ENCODE results near the gene CHCHD6.

Gene CHCHD6

GRCh38 chr3:126733061-126733430 lies 29.0 kb downstream of the CHCHD6 start:
- TF ChIP-seq POLR2AphosphoS5 (IDR thresholded peaks at IDR 0.05; ENCODE audit: low read depth, low read length) (no peak), POLR2A (IDR thresholded peaks at IDR 0.05; ENCODE audit: low read depth, low read length) (no peak), TAF1 (IDR thresholded peaks at IDR 0.05; ENCODE audit: borderline replicate concordance, low read depth, low read length) (no peak)
- DNase-seq (ENCODE audit: insufficient read length) (no peak), FAIRE-seq (no peak)

- FAIRE-seq (no peak), DNase-seq (ENCODE audit: insufficient read length) (no peak)
- TF ChIP-seq POLR2A (IDR thresholded peaks at IDR 0.05; ENCODE audit: low read depth, low read length) = no peak
- no peak for TF ChIP-seq POLR2AphosphoS5 (IDR thresholded peaks at IDR 0.05; ENCODE audit: low read depth, low read length)
- no peak for TF ChIP-seq TAF1 (IDR thresholded peaks at IDR 0.05; ENCODE audit: borderline replicate concordance, low read depth, low read length)
These were observed 30.2 kb downstream of the CHCHD6 start for GRCh38 chr3:126734106-126734723.

- no peak for DNase-seq (ENCODE audit: insufficient read length)
- no peak for TF ChIP-seq POLR2AphosphoS5 (IDR thresholded peaks at IDR 0.05; ENCODE audit: low read depth, low read length)
- no peak for TF ChIP-seq TAF1 (IDR thresholded peaks at IDR 0.05; ENCODE audit: borderline replicate concordance, low read depth, low read length)
- TF ChIP-seq POLR2A (IDR thresholded peaks at IDR 0.05; ENCODE audit: low read depth, low read length) = no peak
- FAIRE-seq = no peak
These were observed 33.5 kb downstream of the CHCHD6 start for GRCh38 chr3:126737527-126737926.

GRCh38 chr3:126742057-126742456 lies 38.0 kb downstream of the CHCHD6 start:
- DNase-seq (ENCODE audit: insufficient read length) (no peak), FAIRE-seq (no peak)
- no peak for TF ChIP-seq TAF1 (IDR thresholded peaks at IDR 0.05; ENCODE audit: borderline replicate concordance, low read depth, low read length)
- TF ChIP-seq POLR2A (IDR thresholded peaks at IDR 0.05; ENCODE audit: low read depth, low read length) = no peak
- TF ChIP-seq POLR2AphosphoS5 (IDR thresholded peaks at IDR 0.05; ENCODE audit: low read depth, low read length) = no peak

- FAIRE-seq (no peak), DNase-seq (ENCODE audit: insufficient read length) (no peak)
- TF ChIP-seq TAF1 (IDR thresholded peaks at IDR 0.05; ENCODE audit: borderline replicate concordance, low read depth, low read length) (no peak), POLR2A (IDR thresholded peaks at IDR 0.05; ENCODE audit: low read depth, low read length) (no peak), POLR2AphosphoS5 (IDR thresholded peaks at IDR 0.05; ENCODE audit: low read depth, low read length) (no peak)
These were observed 39.3 kb downstream of the CHCHD6 start for GRCh38 chr3:126743350-126743749.

- FAIRE-seq (no peak), DNase-seq (ENCODE audit: insufficient read length) (no peak)
- TF ChIP-seq POLR2AphosphoS5 (IDR thresholded peaks at IDR 0.05; ENCODE audit: low read depth, low read length) (no peak), POLR2A (IDR thresholded peaks at IDR 0.05; ENCODE audit: low read depth, low read length) (no peak), TAF1 (IDR thresholded peaks at IDR 0.05; ENCODE audit: borderline replicate concordance, low read depth, low read length) (no peak)
These were observed 39.7 kb downstream of the CHCHD6 start for GRCh38 chr3:126743781-126744180.

GRCh38 chr3:126745760-126746394 lies 41.8 kb downstream of the CHCHD6 start:
- DNase-seq (ENCODE audit: insufficient read length) = no peak
- no peak for TF ChIP-seq POLR2A (IDR thresholded peaks at IDR 0.05; ENCODE audit: low read depth, low read length)
- TF ChIP-seq TAF1 (IDR thresholded peaks at IDR 0.05; ENCODE audit: borderline replicate concordance, low read depth, low read length) = no peak
- no peak for TF ChIP-seq POLR2AphosphoS5 (IDR thresholded peaks at IDR 0.05; ENCODE audit: low read depth, low read length)
- FAIRE-seq = no peak

GRCh38 chr3:126746395-126747177 lies 42.5 kb downstream of the CHCHD6 start:
- no peak for TF ChIP-seq POLR2AphosphoS5 (IDR thresholded peaks at IDR 0.05; ENCODE audit: low read depth, low read length)
- TF ChIP-seq TAF1 (IDR thresholded peaks at IDR 0.05; ENCODE audit: borderline replicate concordance, low read depth, low read length) = no peak
- no peak for TF ChIP-seq POLR2A (IDR thresholded peaks at IDR 0.05; ENCODE audit: low read depth, low read length)
- FAIRE-seq (no peak), DNase-seq (ENCODE audit: insufficient read length) (no peak)

GRCh38 chr3:126747768-126748167 lies 43.7 kb downstream of the CHCHD6 start:
- DNase-seq (ENCODE audit: insufficient read length) = no peak
- no peak for FAIRE-seq
- TF ChIP-seq TAF1 (IDR thresholded peaks at IDR 0.05; ENCODE audit: borderline replicate concordance, low read depth, low read length) (no peak), POLR2A (IDR thresholded peaks at IDR 0.05; ENCODE audit: low read depth, low read length) (no peak), POLR2AphosphoS5 (IDR thresholded peaks at IDR 0.05; ENCODE audit: low read depth, low read length) (no peak)

GRCh38 chr3:126748701-126749546 lies 44.9 kb downstream of the CHCHD6 start:
- TF ChIP-seq POLR2AphosphoS5 (IDR thresholded peaks at IDR 0.05; ENCODE audit: low read depth, low read length) (no peak), POLR2A (IDR thresholded peaks at IDR 0.05; ENCODE audit: low read depth, low read length) (no peak), TAF1 (IDR thresholded peaks at IDR 0.05; ENCODE audit: borderline replicate concordance, low read depth, low read length) (no peak)
- FAIRE-seq (no peak), DNase-seq (ENCODE audit: insufficient read length) (no peak)

GRCh38 chr3:126749547-126749875 lies 45.5 kb downstream of the CHCHD6 start:
- DNase-seq (ENCODE audit: insufficient read length) (no peak), FAIRE-seq (no peak)
- TF ChIP-seq POLR2AphosphoS5 (IDR thresholded peaks at IDR 0.05; ENCODE audit: low read depth, low read length) (no peak), POLR2A (IDR thresholded peaks at IDR 0.05; ENCODE audit: low read depth, low read length) (no peak), TAF1 (IDR thresholded peaks at IDR 0.05; ENCODE audit: borderline replicate concordance, low read depth, low read length) (no peak)

Data from GM12892 (cell line).